Panc1 (cell line): ENCODE results near the gene MS4A8. TPM values are rescaled to one million over a fixed set of nuclear protein-coding genes. Genes with fewer than 3 reads are reported as not detected.

Experiments
- ATAC-seq: fragments of 200-7000 bp; cut with Tn5 transposase; 2 replicates; pipeline ENCODE4 v1.9.1; 2020; ENCODE audit warnings: mild to moderate bottlenecking, moderate library complexity
- BruUV-seq: library from RNA; stranded (reverse); fragments of 400-500 nt; replicated peaks from 2 replicates; lab custom pipeline; 2021; lab: Mats Ljungman, UMichigan
- CTCF ChIA-PET: fragments of 300-600 bp; sonication (Branson Sonifier 250); formaldehyde crosslinking; loops from one replicate; lab custom pipeline; 2022; ENCODE audit warnings: antibody characterized with exemption; lab: Charles Lee
- POLR2A ChIA-PET: fragments of 300-600 bp; sonication (Branson Sonifier 250); formaldehyde crosslinking; loops from one replicate; lab custom pipeline; 2022; ENCODE audit warnings: antibody characterized with exemption; lab: Charles Lee
- DNase-seq: peaks from one replicate; pipeline ENCODE4 v3.0.0-alpha.2; 2010; ENCODE audit warnings: low read depth, low spot score
- H3K27ac ChIP-seq: 2 replicates; pipeline ENCODE4 v1.5.1; 2011; ENCODE audit warnings: mild to moderate bottlenecking, low read length, inconsistent platforms
- H3K27me3 ChIP-seq: fragments of 200-500 bp; sonication (Bioruptor generic); 2 replicates; pipeline ENCODE4 v1.6.0; 2014; ENCODE audit warnings: low read length, inconsistent platforms; ENCODE audit not compliant: control insufficient read depth, insufficient read depth
- H3K36me3 ChIP-seq: fragments of 200-500 bp; sonication (Bioruptor generic); 2 replicates; pipeline ENCODE4 v1.5.1; 2014; ENCODE audit warnings: inconsistent platforms, mild to moderate bottlenecking, low read length, moderate library complexity; ENCODE audit not compliant: control insufficient read depth, insufficient read depth
- H3K4me1 ChIP-seq: 2 replicates; pipeline ENCODE4 v1.5.1; 2011; ENCODE audit warnings: inconsistent platforms, mild to moderate bottlenecking, low read length, moderate library complexity; ENCODE audit not compliant: control insufficient read depth, insufficient read depth
- H3K4me3 ChIP-seq, 2 experiments: 2 replicates each; pipeline ENCODE4 v1.5.1; 2011 to 2012; ENCODE audit warnings: low read depth in 2 of 2, low read length in 2 of 2, mild to moderate bottlenecking in 2 of 2, inconsistent platforms in 1 of 2, moderate library complexity in 1 of 2
- H3K9me3 ChIP-seq: fragments of 200-500 bp; sonication (Bioruptor generic); 2 replicates; pipeline ENCODE4 v1.5.1; 2014; ENCODE audit warnings: low read depth, mild to moderate bottlenecking, inconsistent platforms, low read length, moderate library complexity; ENCODE audit not compliant: control insufficient read depth, insufficient read depth
- CTCF ChIP-seq: fragments of 450-650 bp; IDR thresholded peaks from 2 replicates; pipeline ENCODE4 v1.5.1; 2017; ENCODE audit warnings: mild to moderate bottlenecking
- POLR2AphosphoS5 ChIP-seq: IDR thresholded peaks from 2 replicates; pipeline ENCODE4 v1.6.1; 2012; ENCODE audit warnings: mild to moderate bottlenecking, low read depth, low read length, moderate library complexity
- REST ChIP-seq, 2 experiments: IDR thresholded peaks; 2 replicates each; pipeline ENCODE4 v1.6.1; 2011 to 2012; ENCODE audit warnings: low read depth in 2 of 2, control low read depth in 1 of 2, low read length in 1 of 2, mild to moderate bottlenecking in 1 of 2, moderate library complexity in 1 of 2; ENCODE audit not compliant: insufficient read depth in 1 of 2
- SIN3A ChIP-seq: IDR thresholded peaks from 2 replicates; pipeline ENCODE4 v1.6.1; 2012; ENCODE audit warnings: low read depth, mild to moderate bottlenecking, low read length, moderate library complexity, borderline replicate concordance; ENCODE audit not compliant: insufficient read depth
- TCF7L2 ChIP-seq: IDR thresholded peaks from 2 replicates; pipeline ENCODE4 v1.6.1; 2011; ENCODE audit warnings: mild to moderate bottlenecking, low read depth, low read length, inconsistent platforms
- in situ Hi-C: cut with HindIII; loops from 2 replicates; pipeline ENCODE4 v1.10.0; 2016; ENCODE audit warnings: low sequenced_read_pairs, low pct_unique_long_range_greater_than_20kb
- intact Hi-C: fragments of 100-400 bp; cut with micrococcal nuclease; formaldehyde crosslinking; loops from one replicate; pipeline ENCODE4 v1.10.0; 2022; ENCODE audit not compliant: unreplicated experiment
- total RNA-seq: library from RNA; stranded (reverse); gene quantifications from one replicate; pipeline ENCODE4 v1.2.1, GENCODE V29; 2021; ENCODE audit not compliant: unreplicated experiment

Gene MS4A8
- total RNA-seq, 1 experiment from 2014 or later: not detected

GRCh38 chr11:60744114-60744513, 44.7 kb downstream of the MS4A8 start:
- ATAC-seq (no peak), DNase-seq (no peak)
- in situ Hi-C loops: no loop called here
- Histone ChIP-seq H3K4me1 (no peaks in the 10 kb centered on the region; the same call in 1 of the 2 replicates), H3K36me3 (no peaks in the 10 kb centered on the region), H3K9me3 (no peaks in the 10 kb centered on the region), H3K4me3 (no peak overlapping the region), H3K27ac (no peak overlapping the region), H3K27me3 (peaks cover 4% of the 10 kb centered on the region; the same call in 1 of the 2 replicates)
- POLR2A ChIA-PET: no interaction called here
- CTCF ChIA-PET: no interaction called here
- no TSS peak for BruUV-seq
- intact Hi-C loops: no loop called here
- TF ChIP-seq TCF7L2 (no peak), POLR2AphosphoS5 (no peak), CTCF (no peak), SIN3A (no peak), REST (IDR thresholded peaks at IDR 0.05; ENCODE audit: insufficient read depth in 1 of 2, low read depth in 2 of 2, low read length in 1 of 2) (no peak)

GRCh38 chr11:60747359-60747873, 48.0 kb downstream of the MS4A8 start:
- intact Hi-C loops: no loop called here
- ATAC-seq (no peak), DNase-seq (no peak)
- TF ChIP-seq REST (IDR thresholded peaks at IDR 0.05; ENCODE audit: insufficient read depth in 1 of 2, low read depth in 2 of 2, low read length in 1 of 2): no peak
- no peak for TF ChIP-seq CTCF
- no peak for TF ChIP-seq SIN3A
- no peak for TF ChIP-seq TCF7L2
- no peak for TF ChIP-seq POLR2AphosphoS5
- Histone ChIP-seq H3K27me3 (peaks cover 4% of the 10 kb centered on the region; the same call in 1 of the 2 replicates), H3K4me3 (no peak overlapping the region), H3K27ac (no peak overlapping the region), H3K9me3 (no peaks in the 10 kb centered on the region), H3K4me1 (no peaks in the 10 kb centered on the region), H3K36me3 (no peaks in the 10 kb centered on the region)
- BruUV-seq: no TSS peak
- POLR2A ChIA-PET: no interaction called here
- CTCF ChIA-PET: no interaction called here
- in situ Hi-C loops: no loop called here
